Lower leg skin (tissue), 4 donors: ENCODE data around the gene TRAPPC12. TPM values are rescaled to one million over a fixed set of nuclear protein-coding genes. Genes with fewer than 3 reads are reported as not detected.
A peak's percentile ranks its signal among the peaks of the same experiment; 100 is the strongest.

Experiments used
- DNase-seq, 2 donors: peaks; one replicate each; pipeline ENCODE4 v3.0.0-alpha.2; 2019; ENCODE audit warnings: low spot score in 2 of 2
- H3K4me3 ChIP-seq: fragments of 200-600 bp; sonication (generic); 2 replicates; pipeline ENCODE4 v1.5.1; 2017; ENCODE audit warnings: mild to moderate bottlenecking, low read depth; ENCODE audit not compliant: poor library complexity, severe bottlenecking
- POLR2A ChIP-seq, 2 donors: fragments of 450-650 bp; IDR thresholded peaks; one replicate each; pipeline ENCODE4 v1.6.1; 2016 to 2017; ENCODE audit warnings: antibody characterized with exemption in 2 of 2, mild to moderate bottlenecking in 1 of 2, moderate library complexity in 1 of 2
- WGBS, 2 donors: methylation state at CpG; one replicate each; pipeline ENCODE4 v1.1.5; 2018; 5-methylcytosine and 5-hydroxymethylcytosine counted together
- intact Hi-C: fragments of 100-400 bp; cut with DNase I; formaldehyde crosslinking; loops from one replicate; pipeline ENCODE4 v1.15.0; 2023; ENCODE audit warnings: low total_unique reads
- total RNA-seq, 4 donors: library from RNA; depleted of rRNA; stranded (reverse); fragments of >200 nt; gene quantifications; one replicate each; pipeline ENCODE4 v1.1.0, GENCODE V29; 2016
- TF ChIP-seq, protein P1 (sequence below), 3 donors: fragments of 450-650 bp; IDR thresholded peaks; one replicate each; pipeline ENCODE4 v1.5.1; 2016; ENCODE audit warnings: antibody characterized with exemption in 3 of 3, mild to moderate bottlenecking in 3 of 3, moderate library complexity in 2 of 3

Gene TRAPPC12
- total RNA-seq, 4 donors from 2014 or later = 79.4 to 139 (median 121) TPM

DNA sequence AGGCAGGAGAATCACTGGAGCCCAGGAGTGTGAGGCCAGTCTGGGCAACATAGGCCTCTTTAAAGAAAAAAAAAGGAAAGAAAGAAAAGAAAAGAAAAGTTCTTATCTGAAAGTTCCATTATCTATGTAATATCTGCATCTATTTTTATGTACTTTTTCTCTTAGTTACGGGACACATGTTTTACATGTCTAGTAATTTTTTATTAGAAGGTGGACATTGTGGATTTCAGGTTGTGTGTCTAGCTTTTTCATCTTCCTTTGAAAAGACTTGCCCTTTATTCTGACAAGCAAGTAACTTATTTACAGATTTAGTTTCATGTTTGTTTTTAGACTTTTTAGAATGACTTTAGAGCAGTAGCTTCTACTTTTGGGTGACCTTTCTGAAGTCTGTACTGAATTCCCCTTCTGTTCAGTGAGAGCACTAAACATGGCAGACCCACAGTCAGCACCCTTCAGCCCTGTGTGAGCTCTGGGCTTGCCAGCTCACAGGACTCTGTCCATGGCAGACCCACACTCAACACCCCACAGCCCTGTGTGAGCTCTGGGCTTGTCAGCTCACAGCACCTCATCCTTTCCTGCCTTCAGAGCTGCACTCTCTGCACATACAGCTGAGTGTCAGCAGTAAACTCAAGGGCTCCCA, 17.5 kb downstream of the TRAPPC12 start:
- intact Hi-C loops = no loop called here
- no peak for DNase-seq
- 91 to 98% methylated on average over 1 of the region's 1 CpG for WGBS, 2 donors
- no peak overlapping the region for H3K4me3 ChIP-seq
- TF ChIP-seq, protein P1, sequence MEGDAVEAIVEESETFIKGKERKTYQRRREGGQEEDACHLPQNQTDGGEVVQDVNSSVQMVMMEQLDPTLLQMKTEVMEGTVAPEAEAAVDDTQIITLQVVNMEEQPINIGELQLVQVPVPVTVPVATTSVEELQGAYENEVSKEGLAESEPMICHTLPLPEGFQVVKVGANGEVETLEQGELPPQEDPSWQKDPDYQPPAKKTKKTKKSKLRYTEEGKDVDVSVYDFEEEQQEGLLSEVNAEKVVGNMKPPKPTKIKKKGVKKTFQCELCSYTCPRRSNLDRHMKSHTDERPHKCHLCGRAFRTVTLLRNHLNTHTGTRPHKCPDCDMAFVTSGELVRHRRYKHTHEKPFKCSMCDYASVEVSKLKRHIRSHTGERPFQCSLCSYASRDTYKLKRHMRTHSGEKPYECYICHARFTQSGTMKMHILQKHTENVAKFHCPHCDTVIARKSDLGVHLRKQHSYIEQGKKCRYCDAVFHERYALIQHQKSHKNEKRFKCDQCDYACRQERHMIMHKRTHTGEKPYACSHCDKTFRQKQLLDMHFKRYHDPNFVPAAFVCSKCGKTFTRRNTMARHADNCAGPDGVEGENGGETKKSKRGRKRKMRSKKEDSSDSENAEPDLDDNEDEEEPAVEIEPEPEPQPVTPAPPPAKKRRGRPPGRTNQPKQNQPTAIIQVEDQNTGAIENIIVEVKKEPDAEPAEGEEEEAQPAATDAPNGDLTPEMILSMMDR (IDR thresholded peaks at IDR 0.05) = no peak
- TF ChIP-seq POLR2A (IDR thresholded peaks at IDR 0.05) = no peak

DNA sequence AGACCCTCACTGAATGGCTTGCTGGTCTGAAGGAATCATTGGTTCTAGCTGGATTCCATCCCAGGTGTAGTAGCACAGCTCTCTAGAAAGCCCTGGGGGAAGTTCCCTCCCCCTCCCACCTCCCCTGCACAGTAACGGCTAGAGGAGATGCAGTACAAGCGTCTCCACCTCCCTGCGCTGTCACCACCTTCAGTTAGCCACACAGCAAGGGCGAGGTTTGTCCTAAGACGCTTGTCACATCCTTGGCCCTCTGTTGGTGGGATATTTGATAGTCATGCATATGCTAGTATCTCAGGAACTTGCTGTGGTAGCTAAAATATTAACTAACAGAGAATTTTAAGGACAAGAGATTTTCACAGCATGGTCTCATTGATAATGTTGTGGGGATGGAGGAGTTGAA, 19.4 kb downstream of the TRAPPC12 start:
- no peak overlapping the region for H3K4me3 ChIP-seq
- TF ChIP-seq POLR2A (IDR thresholded peaks at IDR 0.05) = no peak
- TF ChIP-seq, protein P1 (IDR thresholded peaks at IDR 0.05) = no peak
- DNase-seq = no peak
- WGBS, 2 donors = 87 to 88% methylated on average over 5 of the region's 5 CpGs
- intact Hi-C loops = no loop called here

DNA sequence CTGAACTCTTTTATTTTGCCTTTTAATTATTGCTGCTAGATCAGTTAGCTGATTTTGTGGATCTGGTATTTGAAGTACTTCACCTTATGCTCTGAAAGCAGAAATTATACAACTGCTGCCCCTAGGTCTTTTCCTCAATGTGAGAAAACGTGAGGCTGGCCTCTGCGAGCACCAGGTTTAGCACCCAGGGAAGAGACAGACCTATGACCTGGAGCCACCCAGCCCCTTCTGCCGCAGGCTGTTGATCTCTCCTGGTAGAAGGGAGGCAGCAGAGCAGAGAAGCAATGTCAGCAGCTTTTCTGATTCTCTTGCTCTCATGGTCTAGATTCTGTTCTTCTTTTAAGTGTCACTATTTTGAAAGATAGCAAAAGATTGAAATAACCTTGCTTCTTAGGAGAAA, 19.9 kb downstream of the TRAPPC12 start:
- intact Hi-C loops = no loop called here
- no peak overlapping the region for H3K4me3 ChIP-seq
- TF ChIP-seq, protein P1 (IDR thresholded peaks at IDR 0.05) = no peak
- no peak for TF ChIP-seq POLR2A (IDR thresholded peaks at IDR 0.05)
- WGBS, 2 donors = 72 to 81% methylated on average over 3 of the region's 3 CpGs
- DNase-seq = no peak

DNA sequence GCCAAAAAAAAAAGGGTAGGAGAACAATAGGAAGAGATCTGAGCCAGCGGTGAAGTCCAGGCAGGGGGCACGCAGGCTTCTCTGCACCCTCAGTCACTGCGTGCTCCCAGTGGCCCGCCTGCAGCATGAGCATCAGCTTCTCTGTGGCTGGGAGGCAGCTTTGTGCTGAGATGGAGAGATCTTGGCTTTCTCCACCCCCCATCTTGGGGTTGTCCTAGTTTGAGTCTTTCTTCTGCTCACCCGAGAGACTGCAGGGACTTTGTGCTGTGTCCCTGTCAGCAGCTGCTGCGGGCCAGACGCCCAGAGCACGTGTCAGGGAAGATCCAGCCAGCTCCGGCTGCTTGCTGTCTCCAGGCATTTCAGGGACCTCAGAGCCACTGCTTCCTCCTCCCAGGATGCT, 20.3 kb downstream of the TRAPPC12 start:
- 53 to 62% methylated on average over 9 of the region's 9 CpGs for whole genome bisulfite sequencing, 2 donors
- intact Hi-C loops = no loop called here
- no peak for TF ChIP-seq POLR2A (IDR thresholded peaks at IDR 0.05)
- TF ChIP-seq, protein P1 (IDR thresholded peaks at IDR 0.05) = no peak
- DNase-seq = peak in 1 of 2 donors; percentile 33
- H3K4me3 ChIP-seq = no peak overlapping the region

DNA sequence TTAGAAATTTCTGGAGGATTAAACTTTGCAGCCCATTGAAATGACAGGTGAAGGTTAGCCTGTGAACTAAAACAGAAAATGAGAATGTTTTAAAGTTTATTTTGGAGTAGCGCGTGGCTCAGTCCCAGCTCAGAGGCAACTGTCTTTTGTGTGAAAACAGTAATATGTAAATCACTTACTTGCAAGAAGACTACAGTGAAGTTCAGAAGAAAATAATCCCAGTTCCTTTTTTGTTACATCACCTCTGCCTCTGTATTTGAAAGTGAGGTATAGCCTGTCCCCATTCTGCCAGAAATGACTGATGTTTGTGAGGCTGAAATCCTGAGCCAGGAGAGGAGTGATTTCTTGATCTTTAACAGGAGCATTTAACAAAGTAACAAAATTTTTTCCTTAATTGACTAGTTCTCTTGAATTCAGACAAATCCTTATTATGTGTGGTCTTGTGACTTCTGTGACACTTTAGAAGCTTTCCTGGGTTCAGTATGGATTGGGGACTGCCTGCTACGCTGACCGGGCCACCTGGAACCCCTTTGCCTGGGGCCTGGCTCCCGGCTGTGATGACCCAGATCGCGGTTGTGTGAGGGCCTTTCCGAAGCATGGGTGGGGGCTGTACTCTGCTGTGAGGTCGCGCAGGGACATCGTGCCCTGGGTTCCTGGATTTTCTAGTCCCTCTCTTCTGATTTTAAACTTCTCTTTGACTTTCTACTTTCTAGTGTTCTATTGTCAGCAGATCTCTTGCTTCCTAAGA, 24.3 kb downstream of the TRAPPC12 start:
- intact Hi-C loops = no loop called here
- TF ChIP-seq POLR2A (IDR thresholded peaks at IDR 0.05) = no peak
- TF ChIP-seq, protein P1 (IDR thresholded peaks at IDR 0.05) = no peak
- peak in 1 of 2 donors; percentile 6 for DNase-seq
- H3K4me3 ChIP-seq = no peak overlapping the region
- 83 to 93% methylated on average over 11 of the region's 11 CpGs for WGBS, 2 donors
